Mesenchymal stem cell (in vitro differentiated cells and primary cell): ENCODE measurements around the gene EXTL1.

Source experiments
- DNase-seq: peaks from one replicate; pipeline ENCODE4 v3.0.0-alpha.2; 2013
- H2AFZ ChIP-seq: one replicate; pipeline ENCODE4 v1.6.1; 2013; ENCODE audit warnings: low read depth, mild to moderate bottlenecking, control low read depth, inconsistent platforms, low read length, moderate library complexity
- H2AK5ac ChIP-seq: 2 replicates; pipeline ENCODE4 v1.6.1; 2013; ENCODE audit warnings: low read length, moderate library complexity, mild to moderate bottlenecking, inconsistent platforms; ENCODE audit not compliant: severe bottlenecking
- H2BK120ac ChIP-seq: one replicate; pipeline ENCODE4 v1.6.1; 2013; ENCODE audit warnings: low read depth, mild to moderate bottlenecking, inconsistent platforms, low read length, moderate library complexity
- H2BK12ac ChIP-seq, 2 experiments: one replicate each; pipeline ENCODE4 v1.6.1; 2013; ENCODE audit warnings: inconsistent platforms in 2 of 2, low read length in 2 of 2, mild to moderate bottlenecking in 2 of 2, moderate library complexity in 2 of 2, control low read depth in 1 of 2
- H2BK15ac ChIP-seq: one replicate; pipeline ENCODE4 v1.6.1; 2013; ENCODE audit warnings: mild to moderate bottlenecking, low read depth, inconsistent platforms; ENCODE audit not compliant: poor library complexity, severe bottlenecking
- H2BK5ac ChIP-seq: 2 replicates; pipeline ENCODE4 v1.6.1; 2013; ENCODE audit warnings: low read depth, mild to moderate bottlenecking, low read length, control low read depth, inconsistent platforms; ENCODE audit not compliant: poor library complexity, severe bottlenecking
- H3K14ac ChIP-seq, 2 experiments: one replicate each; pipeline ENCODE4 v1.6.1; 2013; ENCODE audit warnings: inconsistent platforms in 2 of 2, low read length in 2 of 2, control low read depth in 1 of 2, mild to moderate bottlenecking in 1 of 2, moderate library complexity in 1 of 2
- H3K18ac ChIP-seq, 2 experiments: one replicate each; pipeline ENCODE4 v1.6.1; 2013; ENCODE audit warnings: inconsistent platforms in 2 of 2, low read length in 2 of 2, control low read depth in 1 of 2, low read depth in 1 of 2, mild to moderate bottlenecking in 1 of 2
- H3K23ac ChIP-seq, 2 experiments: one replicate each; pipeline ENCODE4 v1.6.1; 2013; ENCODE audit warnings: inconsistent platforms in 2 of 2, low read length in 2 of 2, mild to moderate bottlenecking in 2 of 2, moderate library complexity in 2 of 2, control low read depth in 1 of 2
- H3K27ac ChIP-seq: 2 replicates; pipeline ENCODE4 v1.5.1; 2013; ENCODE audit warnings: mild to moderate bottlenecking, moderate library complexity, low read length, control low read depth, inconsistent platforms; ENCODE audit not compliant: poor library complexity, severe bottlenecking
- H3K27me3 ChIP-seq, 2 experiments: 2 replicates each; pipeline versions ENCODE4 v1.6.1 to v1.7.0; 2013; ENCODE audit warnings: low read length in 2 of 2, mild to moderate bottlenecking in 2 of 2, moderate library complexity in 2 of 2, control low read depth in 1 of 2, inconsistent platforms in 1 of 2; ENCODE audit not compliant: control insufficient read depth in 1 of 2, insufficient read depth in 1 of 2
- H3K36me3 ChIP-seq, 2 experiments: 2 replicates each; pipeline versions ENCODE4 v1.6.1 to v1.7.0; 2013; ENCODE audit warnings: low read length in 2 of 2, control low read depth in 1 of 2, inconsistent platforms in 1 of 2, low read depth in 1 of 2, mild to moderate bottlenecking in 1 of 2; ENCODE audit not compliant: insufficient read depth in 2 of 2, control insufficient read depth in 1 of 2
- H3K4ac ChIP-seq, 2 experiments: one replicate each; pipeline ENCODE4 v1.6.1; 2013; ENCODE audit warnings: inconsistent platforms in 2 of 2, low read length in 2 of 2, mild to moderate bottlenecking in 2 of 2, moderate library complexity in 2 of 2, control low read depth in 1 of 2, low read depth in 1 of 2
- H3K4me1 ChIP-seq: 2 replicates; pipeline ENCODE4 v1.6.1; 2013; ENCODE audit warnings: low read depth, low read length, control low read depth; ENCODE audit not compliant: control insufficient read depth, insufficient read depth
- H3K4me2 ChIP-seq: 2 replicates; pipeline ENCODE4 v1.6.1; 2013; ENCODE audit warnings: low read length, mild to moderate bottlenecking, inconsistent platforms; ENCODE audit not compliant: poor library complexity, severe bottlenecking
- H3K4me3 ChIP-seq, 2 experiments: 2 replicates each; pipeline versions ENCODE4 v1.5.1 to v1.7.0; 2013; ENCODE audit warnings: low read length in 2 of 2, mild to moderate bottlenecking in 2 of 2, control low read depth in 1 of 2, low read depth in 1 of 2; ENCODE audit not compliant: insufficient read depth in 1 of 2
- H3K79me1 ChIP-seq: replicated peaks from 2 replicates; pipeline ENCODE4 v1.6.1; 2013; ENCODE audit warnings: mild to moderate bottlenecking, control low read depth, low read length, inconsistent platforms; ENCODE audit not compliant: poor library complexity, severe bottlenecking
- H3K9ac ChIP-seq: 2 replicates; pipeline ENCODE4 v1.7.0; 2013; ENCODE audit warnings: mild to moderate bottlenecking, low read length, moderate library complexity
- H3K9me3 ChIP-seq: 2 replicates; pipeline ENCODE4 v1.7.0; 2013; ENCODE audit warnings: mild to moderate bottlenecking, low read length; ENCODE audit not compliant: control insufficient read depth
- H4K8ac ChIP-seq: one replicate; pipeline ENCODE4 v1.6.1; 2013; ENCODE audit warnings: inconsistent platforms, mild to moderate bottlenecking, low read length, moderate library complexity
- H4K91ac ChIP-seq: one replicate; pipeline ENCODE4 v1.6.1; 2013; ENCODE audit warnings: mild to moderate bottlenecking, low read length, inconsistent platforms
- WGBS: methylation state at CpG from one replicate; pipeline ENCODE4 v1.1.7; 2013; ENCODE audit warnings: mixed read lengths; 5-methylcytosine and 5-hydroxymethylcytosine counted together

EXTL1 gene

DNA sequence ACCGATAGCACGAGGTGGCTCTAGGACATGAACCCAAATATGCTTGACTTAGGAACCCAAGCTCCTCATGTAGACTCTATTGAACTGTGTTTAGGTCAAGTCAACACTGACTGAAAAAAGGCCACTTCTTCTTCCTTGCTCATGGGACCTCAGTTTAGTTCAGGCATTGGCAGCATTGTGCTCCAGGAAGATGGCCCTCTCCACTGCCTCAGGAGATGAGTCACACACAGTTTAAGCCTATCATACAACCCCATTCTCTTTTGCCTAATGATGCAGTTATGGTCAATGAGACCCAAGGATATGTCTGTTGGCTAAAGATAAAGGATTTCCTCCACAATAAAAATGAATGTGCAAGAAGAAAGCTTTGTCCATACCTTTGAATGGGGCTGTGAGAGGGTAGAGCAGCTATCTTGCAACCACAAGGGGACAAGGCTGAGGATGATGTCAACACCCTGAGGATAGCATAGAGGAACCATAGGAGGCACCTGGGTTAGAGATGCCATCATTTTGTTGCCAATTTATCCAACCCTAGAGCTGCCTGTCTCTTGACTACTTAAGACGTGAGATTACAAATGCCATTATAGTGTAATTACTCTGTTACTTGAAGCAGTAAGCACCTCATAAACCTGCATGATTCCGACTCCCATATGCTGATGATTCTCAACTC, 48.9 kb downstream of the EXTL1 start:
- Histone ChIP-seq H2BK120ac (no peak overlapping the region), H3K18ac (no peak overlapping the region), H3K9ac (no peak overlapping the region), H2AFZ (no peak overlapping the region), H3K9me3 (no peaks in the 10 kb centered on the region), H3K4me3 (no peak overlapping the region), H3K4ac (no peak overlapping the region), H2BK5ac (no peak overlapping the region), H4K8ac (no peak overlapping the region), H2AK5ac (no peak overlapping the region), H2BK15ac (no peak overlapping the region), H4K91ac (no peak overlapping the region), H3K79me1 (no peaks in the 10 kb centered on the region), H3K14ac (no peak overlapping the region), H2BK12ac (no peak overlapping the region), H3K36me3 (no peaks in the 10 kb centered on the region), H3K27ac (no peak overlapping the region), H3K27me3 (peaks cover 51 to 86% of the 10 kb centered on the region in 2 experiments), H3K4me1 (peaks cover 8% of the 10 kb centered on the region), H3K4me2 (no peak overlapping the region), H3K23ac (no peak overlapping the region)
- DNase-seq, result no peak
- WGBS, result 80% methylated on average over 3 of the region's 4 CpGs

- Histone ChIP-seq H2BK5ac (no peak overlapping the region), H4K91ac (no peak overlapping the region), H3K9me3 (no peaks in the 10 kb centered on the region), H3K27ac (no peak overlapping the region), H2AK5ac (no peak overlapping the region), H3K4ac (no peak overlapping the region), H3K23ac (no peak overlapping the region), H3K79me1 (no peaks in the 10 kb centered on the region), H2BK12ac (no peak overlapping the region), H3K36me3 (no peaks in the 10 kb centered on the region), H3K4me2 (no peak overlapping the region), H2BK120ac (no peak overlapping the region), H4K8ac (no peak overlapping the region), H3K4me1 (peaks cover 8% of the 10 kb centered on the region), H3K14ac (no peak overlapping the region), H3K9ac (no peak overlapping the region), H3K27me3 (peaks cover 54 to 84% of the 10 kb centered on the region in 2 experiments), H3K18ac (no peak overlapping the region), H2AFZ (no peak overlapping the region), H2BK15ac (no peak overlapping the region), H3K4me3 (no peak overlapping the region)
- no peak for DNase-seq
- WGBS, result 97% methylated on average over 6 of the region's 6 CpGs
These were observed 49.4 kb downstream of the EXTL1 start for GRCh38 chr1:26070963-26071342.

- Histone ChIP-seq H2BK120ac (no peak overlapping the region), H3K4me2 (no peak overlapping the region), H3K27me3 (peaks cover 52 to 71% of the 10 kb centered on the region in 2 experiments), H2BK5ac (no peak overlapping the region), H3K4me3 (no peak overlapping the region), H3K9me3 (no peaks in the 10 kb centered on the region), H4K91ac (no peak overlapping the region), H2BK15ac (no peak overlapping the region), H3K27ac (no peak overlapping the region), H3K14ac (no peak overlapping the region), H3K23ac (no peak overlapping the region), H3K18ac (no peak overlapping the region), H3K9ac (no peak overlapping the region), H3K4me1 (peaks cover 5% of the 10 kb centered on the region), H2AK5ac (no peak overlapping the region), H3K79me1 (no peaks in the 10 kb centered on the region), H3K4ac (no peak overlapping the region), H3K36me3 (no peaks in the 10 kb centered on the region), H2BK12ac (no peak overlapping the region), H4K8ac (no peak overlapping the region), H2AFZ (no peak overlapping the region)
- 59% methylated on average over 6 of the region's 6 CpGs for WGBS
- no peak for DNase-seq
These were observed 50.7 kb downstream of the EXTL1 start for GRCh38 chr1:26072305-26072704.

DNA sequence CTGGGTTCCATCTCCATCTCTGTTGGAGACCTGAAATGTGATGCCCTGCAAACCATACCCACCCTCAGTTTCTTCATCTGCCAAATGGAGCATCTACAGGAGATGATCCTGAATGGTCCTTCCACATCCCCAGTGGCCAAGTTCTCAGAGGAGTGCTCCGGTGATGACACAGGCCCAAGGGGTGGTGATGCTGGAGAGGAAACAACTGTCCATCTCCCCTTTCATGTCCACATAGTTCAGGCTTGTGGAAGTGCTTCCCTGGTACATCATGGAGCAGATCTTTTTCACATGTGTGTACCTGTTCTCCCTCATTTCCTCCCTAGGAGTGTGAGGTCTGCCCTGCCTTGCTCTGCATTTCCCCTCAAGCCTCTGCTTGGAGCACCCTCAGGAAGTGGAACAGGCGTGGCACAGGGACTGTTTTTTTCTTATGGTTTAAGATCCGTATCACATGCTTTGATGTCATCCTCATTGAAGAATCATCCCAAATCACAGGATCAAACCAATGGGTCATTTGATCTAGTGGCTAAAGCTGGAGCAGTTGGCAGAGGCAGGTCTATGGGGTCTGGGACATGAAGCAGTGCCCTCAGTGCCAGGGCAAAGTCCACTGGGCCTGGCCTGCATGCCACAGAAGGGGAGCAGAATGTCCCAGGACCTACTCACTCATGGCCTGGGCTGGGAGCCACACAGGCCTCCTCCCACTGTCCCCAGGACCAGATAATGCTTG, 54.0 kb downstream of the EXTL1 start:
- H2BK5ac ChIP-seq, result no peak overlapping the region
- no peak overlapping the region for H3K18ac ChIP-seq
- no peaks in the 10 kb centered on the region for H3K9me3 ChIP-seq
- no peak overlapping the region for H2AK5ac ChIP-seq
- H3K23ac ChIP-seq, result no peak overlapping the region
- whole genome bisulfite sequencing, result 93% methylated on average over 3 of the region's 3 CpGs
- no peak overlapping the region for H3K14ac ChIP-seq
- no peak overlapping the region for H3K4me2 ChIP-seq
- H2BK15ac ChIP-seq, result no peak overlapping the region
- H3K36me3 ChIP-seq, result no peaks in the 10 kb centered on the region
- H4K8ac ChIP-seq, result no peak overlapping the region
- H3K27ac ChIP-seq, result no peak overlapping the region
- peaks cover 37 to 63% of the 10 kb centered on the region in 2 experiments for H3K27me3 ChIP-seq
- H3K4me1 ChIP-seq, result no peaks in the 10 kb centered on the region
- H3K4me3 ChIP-seq, result no peak overlapping the region
- no peak overlapping the region for H4K91ac ChIP-seq
- no peaks in the 10 kb centered on the region for H3K79me1 ChIP-seq
- DNase-seq, result no peak
- H2AFZ ChIP-seq, result no peak overlapping the region
- H2BK12ac ChIP-seq, result no peak overlapping the region
- H3K4ac ChIP-seq, result no peak overlapping the region
- H3K9ac ChIP-seq, result no peak overlapping the region
- no peak overlapping the region for H2BK120ac ChIP-seq
